HG03060 (cell line): ENCODE data around the gene IFRD1.
"Not testable (repeated sequence)": the region's sequence is repeated elsewhere in the genome, so short reads cannot be mapped to it uniquely, and the experiment has no call there.

Source experiments
- ATAC-seq: cut with Tn5 transposase; IDR thresholded peaks from one replicate; pipeline ENCODE4 v1.9.1; 2021; ENCODE audit warnings: low read depth, moderate number of reproducible peaks; ENCODE audit not compliant: unreplicated experiment

IFRD1 gene

GRCh38 chr7:112437072-112437471 is 13.2 kb upstream of the IFRD1 start:
- no peak for ATAC-seq

- ATAC-seq, result no peak
These were observed 10.8 kb upstream of the IFRD1 start for GRCh38 chr7:112439476-112439875.

- ATAC-seq, result no peak
These were observed 8.1 kb upstream of the IFRD1 start for GRCh38 chr7:112442210-112442609.

GRCh38 chr7:112444505-112444904 is 5.8 kb upstream of the IFRD1 start:
- no peak for ATAC-seq

GRCh38 chr7:112446431-112446830 is 3.8 kb upstream of the IFRD1 start:
- no peak for ATAC-seq

GRCh38 chr7:112447406-112447805 is 2.9 kb upstream of the IFRD1 start:
- ATAC-seq, result no peak

GRCh38 chr7:112448381-112448780 is 1.9 kb upstream of the IFRD1 start:
- no peak for ATAC-seq

GRCh38 chr7:112448891-112449290 is 1.4 kb upstream of the IFRD1 start:
- ATAC-seq, result no peak

- ATAC-seq, result no peak
These were observed 907 bp upstream of the IFRD1 start for GRCh38 chr7:112449353-112449752.

- ATAC-seq, result peak; percentile 67
These were observed 824 bp downstream of the IFRD1 start for GRCh38 chr7:112450807-112451761.

- ATAC-seq, result no peak
These were observed 2.0 kb downstream of the IFRD1 start for GRCh38 chr7:112452102-112452888.

GRCh38 chr7:112453505-112454171 is 3.4 kb downstream of the IFRD1 start:
- ATAC-seq, result no peak

- not testable (repeated sequence) for ATAC-seq
These were observed 3.9 kb downstream of the IFRD1 start for GRCh38 chr7:112454191-112454590.

- no peak for ATAC-seq
These were observed 9.4 kb downstream of the IFRD1 start for GRCh38 chr7:112459645-112460044.

GRCh38 chr7:112462236-112462635 is 12.0 kb downstream of the IFRD1 start:
- ATAC-seq, result no peak

GRCh38 chr7:112467867-112468266 is 17.6 kb downstream of the IFRD1 start:
- ATAC-seq, result no peak

GRCh38 chr7:112470194-112470593 is 19.9 kb downstream of the IFRD1 start:
- no peak for ATAC-seq

GRCh38 chr7:112476390-112477052 is 26.3 kb downstream of the IFRD1 start:
- no peak for ATAC-seq

GRCh38 chr7:112481121-112481736 is 31.0 kb downstream of the IFRD1 start:
- ATAC-seq, result no peak
